ENCODE measurements around the gene CDKN2B-AS1. TPM values are rescaled to one million over a fixed set of nuclear protein-coding genes. Genes with fewer than 3 reads are reported as not detected.

Gene CDKN2B-AS1
- total RNA-seq, 4 donors from 2014 or later, result 22.7 to 129 (median 52.0) TPM

DNA sequence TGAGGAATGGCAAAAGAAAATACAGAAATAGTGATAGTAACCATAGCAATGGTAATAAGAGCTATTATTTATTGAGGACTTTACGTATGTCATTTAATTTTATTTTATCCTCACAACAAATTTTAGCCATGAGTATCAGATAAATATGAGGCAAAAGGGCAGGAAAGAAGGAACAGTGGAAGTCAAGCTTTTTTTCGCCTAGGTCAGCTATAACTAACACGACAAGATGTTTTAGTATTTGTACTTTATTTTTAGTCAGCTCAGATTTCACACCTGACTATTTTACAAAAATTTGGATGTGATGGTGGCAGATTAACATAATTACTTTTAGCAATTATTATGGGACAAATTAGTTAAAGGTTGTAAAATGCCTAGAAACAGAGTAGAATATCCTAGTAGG lies 49.3 kb downstream of the CDKN2B-AS1 start:
- Histone ChIP-seq H3K36me3 (no peaks in the 10 kb centered on the region), H3K4me3 (no peak overlapping the region), H3K9me3 (no peaks in the 10 kb centered on the region), H3K4me1 (peaks cover 0 to 9% (median 0%) of the 10 kb centered on the region in 4 donors), H3K27ac (no peak overlapping the region), H3K27me3 (no peaks in the 10 kb centered on the region)
- DNase-seq, result no peak
- TF ChIP-seq POLR2A (IDR thresholded peaks at IDR 0.05), result no peak

GRCh38 chr9:22044583-22044982 lies 50.0 kb downstream of the CDKN2B-AS1 start:
- Histone ChIP-seq H3K4me3 (no peak overlapping the region), H3K27ac (no peak overlapping the region), H3K36me3 (no peaks in the 10 kb centered on the region), H3K9me3 (no peaks in the 10 kb centered on the region), H3K4me1 (peaks cover 0 to 3% (median 0%) of the 10 kb centered on the region in 4 donors), H3K27me3 (no peaks in the 10 kb centered on the region)
- DNase-seq, result no peak
- TF ChIP-seq POLR2A (IDR thresholded peaks at IDR 0.05), result no peak
- TF ChIP-seq, protein P1, sequence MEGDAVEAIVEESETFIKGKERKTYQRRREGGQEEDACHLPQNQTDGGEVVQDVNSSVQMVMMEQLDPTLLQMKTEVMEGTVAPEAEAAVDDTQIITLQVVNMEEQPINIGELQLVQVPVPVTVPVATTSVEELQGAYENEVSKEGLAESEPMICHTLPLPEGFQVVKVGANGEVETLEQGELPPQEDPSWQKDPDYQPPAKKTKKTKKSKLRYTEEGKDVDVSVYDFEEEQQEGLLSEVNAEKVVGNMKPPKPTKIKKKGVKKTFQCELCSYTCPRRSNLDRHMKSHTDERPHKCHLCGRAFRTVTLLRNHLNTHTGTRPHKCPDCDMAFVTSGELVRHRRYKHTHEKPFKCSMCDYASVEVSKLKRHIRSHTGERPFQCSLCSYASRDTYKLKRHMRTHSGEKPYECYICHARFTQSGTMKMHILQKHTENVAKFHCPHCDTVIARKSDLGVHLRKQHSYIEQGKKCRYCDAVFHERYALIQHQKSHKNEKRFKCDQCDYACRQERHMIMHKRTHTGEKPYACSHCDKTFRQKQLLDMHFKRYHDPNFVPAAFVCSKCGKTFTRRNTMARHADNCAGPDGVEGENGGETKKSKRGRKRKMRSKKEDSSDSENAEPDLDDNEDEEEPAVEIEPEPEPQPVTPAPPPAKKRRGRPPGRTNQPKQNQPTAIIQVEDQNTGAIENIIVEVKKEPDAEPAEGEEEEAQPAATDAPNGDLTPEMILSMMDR (IDR thresholded peaks at IDR 0.05), result no peak

DNA sequence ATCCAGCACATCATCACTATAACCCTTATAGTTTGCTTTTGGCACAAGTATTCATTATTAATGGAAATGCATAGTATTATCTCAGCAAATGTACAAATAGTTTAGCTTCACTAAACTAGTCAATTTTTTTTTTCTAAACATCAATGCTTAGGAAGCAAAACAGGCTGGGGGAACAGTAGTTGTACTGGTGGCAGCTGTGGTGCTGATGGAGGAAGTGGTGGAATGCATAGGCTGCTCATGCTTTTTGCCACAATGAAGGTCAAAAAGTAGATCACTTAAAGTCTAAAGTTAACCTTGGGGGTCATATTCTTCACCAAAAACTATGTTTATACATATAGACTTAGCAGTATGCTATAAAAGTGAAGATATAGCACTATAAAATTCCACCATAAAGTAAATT lies 50.8 kb downstream of the CDKN2B-AS1 start:
- H3K4me1 ChIP-seq, result no peaks in the 10 kb centered on the region
- no peaks in the 10 kb centered on the region for H3K9me3 ChIP-seq
- no peaks in the 10 kb centered on the region for H3K36me3 ChIP-seq
- no peak for TF ChIP-seq POLR2A (IDR thresholded peaks at IDR 0.05)
- TF ChIP-seq, protein P1 (IDR thresholded peaks at IDR 0.05), result no peak
- no peaks in the 10 kb centered on the region for H3K27me3 ChIP-seq
- DNase-seq, result no peak
- H3K4me3 ChIP-seq, result no peak overlapping the region
- H3K27ac ChIP-seq, result no peak overlapping the region

- DNase-seq, result no peak
- H3K36me3 ChIP-seq, result no peaks in the 10 kb centered on the region
- H3K27me3 ChIP-seq, result no peaks in the 10 kb centered on the region
- H3K9me3 ChIP-seq, result no peaks in the 10 kb centered on the region
- H3K4me3 ChIP-seq, result no peak overlapping the region
- no peak for TF ChIP-seq POLR2A (IDR thresholded peaks at IDR 0.05)
- TF ChIP-seq, protein P1 (IDR thresholded peaks at IDR 0.05), result no peak
- peaks cover 0 to 2% (median 0%) of the 10 kb centered on the region in 4 donors for H3K4me1 ChIP-seq
- H3K27ac ChIP-seq, result no peak overlapping the region
Observed at GRCh38 chr9:22046243-22046885, 51.8 kb downstream of the CDKN2B-AS1 start.

DNA sequence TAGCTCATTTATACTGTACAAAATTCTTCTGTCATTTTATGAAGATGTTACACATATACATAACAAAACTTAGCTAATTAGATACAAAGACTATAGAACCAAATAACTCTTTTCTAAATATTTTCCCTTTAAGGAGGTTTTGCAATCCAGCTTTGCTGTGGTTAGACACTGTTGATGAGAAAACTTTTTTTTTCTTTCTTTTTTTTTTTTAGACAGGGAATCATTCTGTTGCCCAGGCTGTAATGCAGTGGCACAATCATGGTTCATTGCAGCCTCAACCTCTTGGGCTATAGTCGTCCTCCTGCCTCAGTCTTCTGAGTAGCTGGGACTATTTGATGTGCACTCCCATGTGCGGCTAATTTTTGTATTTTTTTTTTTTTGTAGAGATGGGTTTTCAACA lies 53.0 kb downstream of the CDKN2B-AS1 start:
- Histone ChIP-seq H3K9me3 (no peaks in the 10 kb centered on the region), H3K27me3 (no peaks in the 10 kb centered on the region), H3K4me1 (peaks cover 0 to 3% (median 0%) of the 10 kb centered on the region in 4 donors), H3K36me3 (no peaks in the 10 kb centered on the region), H3K27ac (no peak overlapping the region), H3K4me3 (no peak overlapping the region)
- TF ChIP-seq POLR2A (IDR thresholded peaks at IDR 0.05), result no peak
- TF ChIP-seq, protein P1 (IDR thresholded peaks at IDR 0.05), result no peak
- no peak for DNase-seq

- TF ChIP-seq POLR2A (IDR thresholded peaks at IDR 0.05), result no peak
- TF ChIP-seq, protein P1 (IDR thresholded peaks at IDR 0.05), result no peak
- no peaks in the 10 kb centered on the region for H3K27me3 ChIP-seq
- no peak overlapping the region for H3K4me3 ChIP-seq
- DNase-seq, result no peak
- no peaks in the 10 kb centered on the region for H3K9me3 ChIP-seq
- H3K27ac ChIP-seq, result no peak overlapping the region
- no peaks in the 10 kb centered on the region for H3K36me3 ChIP-seq
- peaks cover 0 to 3% (median 0%) of the 10 kb centered on the region in 4 donors for H3K4me1 ChIP-seq
Observed at GRCh38 chr9:22049411-22049810, 54.8 kb downstream of the CDKN2B-AS1 start.

Data from Peyer's patch (tissue), 4 donors.